Measurements from ENCODE around the gene BDP1. TPM values are rescaled to one million over a fixed set of nuclear protein-coding genes. Genes with fewer than 3 reads are reported as not detected.
"Not testable (repeated sequence)": the region's sequence is repeated elsewhere in the genome, so short reads cannot be mapped to it uniquely, and the experiment has no call there.

Gene BDP1
- total and polyA plus RNA-seq, 2 experiments from 2014 or later, result 16.1 to 32.7 TPM

GRCh38 chr5:71600783-71601182 is 145.3 kb downstream of the BDP1 start:
- Histone ChIP-seq H3K4me3 (no peak overlapping the region), H3K27ac (peak overlapping the region; percentile 21), H3K36me3 (replicated peaks; ENCODE audit: insufficient read depth, low read depth) (no peaks in the 10 kb centered on the region), H3K4me2 (no peak overlapping the region), H3K27me3 (no peaks in the 10 kb centered on the region), H3K9me2 (replicated peaks; ENCODE audit: insufficient read depth) (no peaks in the 10 kb centered on the region), H3K9me3 (ENCODE audit: low read depth) (no peaks in the 10 kb centered on the region), H3K4me1 (ENCODE audit: insufficient read depth) (peaks cover 4% of the 10 kb centered on the region), H3K79me2 (no peaks in the 10 kb centered on the region), H4K20me1 (ENCODE audit: insufficient read depth, poor library complexity, severe bottlenecking) (no peaks in the 10 kb centered on the region), H2AFZ (no peak overlapping the region)
- 76% methylated on average over 1 of the region's 1 CpG for WGBS (ENCODE audit: low lambda C conversion rate, missing lambda C conversion rate)
- no peak for TF ChIP-seq EZH2 (IDR thresholded peaks at IDR 0.05; ENCODE audit: borderline replicate concordance)
- TF ChIP-seq EZH2phosphoT487 (IDR thresholded peaks at IDR 0.05; ENCODE audit: low read depth, severe bottlenecking, unreplicated experiment), result no peak
- no peak for TF ChIP-seq CTCF (IDR thresholded peaks at IDR 0.05; ENCODE audit: poor library complexity)
- DNase-seq (ENCODE audit: low spot score), result no peak

GRCh38 chr5:71601222-71602026 is 146.0 kb downstream of the BDP1 start:
- H3K4me1 ChIP-seq (ENCODE audit: insufficient read depth), result peaks cover 4% of the 10 kb centered on the region
- H2AFZ ChIP-seq, result no peak overlapping the region
- 54% methylated on average over 6 of the region's 6 CpGs for WGBS (ENCODE audit: low lambda C conversion rate, missing lambda C conversion rate)
- H3K4me2 ChIP-seq, result no peak overlapping the region
- H3K79me2 ChIP-seq, result no peaks in the 10 kb centered on the region
- no peaks in the 10 kb centered on the region for H4K20me1 ChIP-seq (ENCODE audit: insufficient read depth, poor library complexity, severe bottlenecking)
- H3K4me3 ChIP-seq, result no peak overlapping the region
- DNase-seq (ENCODE audit: low spot score), result peak; percentile 77
- peak overlapping the region; percentile 21 for H3K27ac ChIP-seq
- TF ChIP-seq CTCF (IDR thresholded peaks at IDR 0.05; ENCODE audit: poor library complexity) (peak; percentile 53), EZH2phosphoT487 (IDR thresholded peaks at IDR 0.05; ENCODE audit: low read depth, severe bottlenecking, unreplicated experiment) (no peak), EZH2 (IDR thresholded peaks at IDR 0.05; ENCODE audit: borderline replicate concordance) (no peak)
- H3K9me3 ChIP-seq (ENCODE audit: low read depth), result no peaks in the 10 kb centered on the region
- no peaks in the 10 kb centered on the region for H3K27me3 ChIP-seq
- no peaks in the 10 kb centered on the region for H3K36me3 ChIP-seq (replicated peaks; ENCODE audit: insufficient read depth, low read depth)
- H3K9me2 ChIP-seq (replicated peaks; ENCODE audit: insufficient read depth), result no peaks in the 10 kb centered on the region

- H3K79me2 ChIP-seq; H3K9me2 ChIP-seq (replicated peaks; ENCODE audit: insufficient read depth); H3K27ac ChIP-seq; H3K4me3 ChIP-seq; H4K20me1 ChIP-seq (ENCODE audit: insufficient read depth, poor library complexity, severe bottlenecking); H2AFZ ChIP-seq; H3K4me2 ChIP-seq; H3K36me3 ChIP-seq (replicated peaks; ENCODE audit: insufficient read depth, low read depth); H3K27me3 ChIP-seq; H3K9me3 ChIP-seq (ENCODE audit: low read depth); H3K4me1 ChIP-seq (ENCODE audit: insufficient read depth); DNase-seq (ENCODE audit: low spot score): not testable (repeated sequence)
- WGBS (ENCODE audit: low lambda C conversion rate, missing lambda C conversion rate), result 87% methylated on average over 12 of the region's 16 CpGs
These were observed 154.5 kb downstream of the BDP1 start for GRCh38 chr5:71609916-71610315.

- no peak overlapping the region for H3K4me3 ChIP-seq
- DNase-seq (ENCODE audit: low spot score), result no peak
- no peaks in the 10 kb centered on the region for H4K20me1 ChIP-seq (ENCODE audit: insufficient read depth, poor library complexity, severe bottlenecking)
- TF ChIP-seq EZH2phosphoT487 (IDR thresholded peaks at IDR 0.05; ENCODE audit: low read depth, severe bottlenecking, unreplicated experiment), result no peak
- TF ChIP-seq EZH2 (IDR thresholded peaks at IDR 0.05; ENCODE audit: borderline replicate concordance), result no peak
- no peak for TF ChIP-seq CTCF (IDR thresholded peaks at IDR 0.05; ENCODE audit: poor library complexity)
- H3K4me2 ChIP-seq, result no peak overlapping the region
- H3K9me3 ChIP-seq (ENCODE audit: low read depth), result no peaks in the 10 kb centered on the region
- no peak overlapping the region for H3K27ac ChIP-seq
- H3K9me2 ChIP-seq (replicated peaks; ENCODE audit: insufficient read depth), result no peaks in the 10 kb centered on the region
- H2AFZ ChIP-seq, result no peak overlapping the region
- H3K79me2 ChIP-seq, result no peaks in the 10 kb centered on the region
- WGBS (ENCODE audit: low lambda C conversion rate, missing lambda C conversion rate), result 89% methylated on average over 4 of the region's 4 CpGs
- no peaks in the 10 kb centered on the region for H3K4me1 ChIP-seq (ENCODE audit: insufficient read depth)
- no peaks in the 10 kb centered on the region for H3K27me3 ChIP-seq
- no peaks in the 10 kb centered on the region for H3K36me3 ChIP-seq (replicated peaks; ENCODE audit: insufficient read depth, low read depth)
These were observed 160.4 kb downstream of the BDP1 start for GRCh38 chr5:71615809-71616208.
